Esophagus (tissue), 2 donors: ENCODE results near the gene WWOX. TPM values are rescaled to one million over a fixed set of nuclear protein-coding genes. Genes with fewer than 3 reads are reported as not detected.

Source experiments
- H3K27ac ChIP-seq, 2 donors: one replicate each; pipeline ENCODE4 v1.5.1; 2013; ENCODE audit warnings: low read depth in 2 of 2, mild to moderate bottlenecking in 2 of 2, inconsistent platforms in 1 of 2, low read length in 1 of 2, moderate library complexity in 1 of 2
- H3K27me3 ChIP-seq, 2 donors: one replicate each; pipeline ENCODE4 v1.6.1; 2013; ENCODE audit warnings: low read length in 2 of 2, control low read depth in 1 of 2, mild to moderate bottlenecking in 1 of 2; ENCODE audit not compliant: insufficient read depth in 2 of 2, control insufficient read depth in 1 of 2
- H3K36me3 ChIP-seq, 2 donors: one replicate each; pipeline ENCODE4 v1.6.1; 2013; ENCODE audit warnings: low read length in 1 of 2; ENCODE audit not compliant: control insufficient read depth in 2 of 2, insufficient read depth in 2 of 2
- H3K4me1 ChIP-seq, 2 donors: one replicate each; pipeline ENCODE4 v1.6.1; 2013; ENCODE audit warnings: low read length in 1 of 2; ENCODE audit not compliant: control insufficient read depth in 2 of 2, insufficient read depth in 2 of 2
- H3K4me3 ChIP-seq, 2 donors: one replicate each; pipeline ENCODE4 v1.5.1; 2013; ENCODE audit warnings: low read length in 2 of 2, mild to moderate bottlenecking in 2 of 2, low read depth in 1 of 2, moderate library complexity in 1 of 2
- H3K9me3 ChIP-seq, 2 donors: one replicate each; pipeline ENCODE4 v1.6.1; 2013; ENCODE audit warnings: mild to moderate bottlenecking in 2 of 2, low read depth in 1 of 2, low read length in 1 of 2, moderate library complexity in 1 of 2; ENCODE audit not compliant: control insufficient read depth in 2 of 2, insufficient read depth in 1 of 2
- WGBS, 2 donors: extraction: QIAGEN DNeasy Blood & Tissue Kit; methylation state at CpG; one replicate each; pipeline ENCODE4 v1.1.7; 2013; 5-methylcytosine and 5-hydroxymethylcytosine counted together
- polyA plus RNA-seq, 2 donors: library from polyadenylated mRNA; stranded (reverse); fragments of 200-250 nt; gene quantifications; one replicate each; pipeline ENCODE4 v1.2.3, GENCODE V29; 2013
- donor health status: healthy with polysubstance abuse.
- donor health status: Bipolar disorder and iron deficiency.

WWOX gene
- polyA plus RNA-seq, 2 donors: 6.4 to 9.1 TPM

GRCh38 chr16:79093554-79093967, 994.1 kb downstream of the WWOX start:
- no peaks in the 10 kb centered on the region for H3K27me3 ChIP-seq
- H3K27ac ChIP-seq: no peak overlapping the region
- H3K9me3 ChIP-seq: no peaks in the 10 kb centered on the region
- no peaks in the 10 kb centered on the region for H3K36me3 ChIP-seq
- H3K4me3 ChIP-seq: no peak overlapping the region
- H3K4me1 ChIP-seq: peaks cover 0 to 3% of the 10 kb centered on the region in 2 donors
- WGBS, 2 donors: 71 to 77% methylated on average over 10 of the region's 10 CpGs

DNA sequence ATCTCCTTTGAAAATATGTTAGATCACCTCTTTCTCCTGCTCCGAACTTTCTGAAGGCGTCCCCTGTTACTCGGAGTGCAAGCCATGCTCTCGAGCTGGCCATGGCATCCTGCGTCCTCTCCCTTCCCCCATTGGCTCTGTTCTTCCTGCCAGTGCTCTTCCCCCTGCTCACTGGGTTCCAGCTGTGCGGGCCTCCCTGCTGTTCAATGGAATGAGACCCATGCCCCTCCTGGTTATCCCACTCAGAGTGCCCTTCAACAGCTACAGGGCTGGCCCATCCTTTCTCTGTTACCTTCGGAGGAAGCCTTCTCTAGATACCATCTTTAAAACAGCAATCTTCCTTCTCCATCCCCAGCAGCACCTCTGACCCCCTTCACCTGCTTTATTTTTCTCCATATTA, 996.8 kb downstream of the WWOX start:
- Histone ChIP-seq H3K9me3 (no peaks in the 10 kb centered on the region), H3K4me3 (no peak overlapping the region), H3K36me3 (no peaks in the 10 kb centered on the region), H3K4me1 (no peaks in the 10 kb centered on the region), H3K27me3 (no peaks in the 10 kb centered on the region), H3K27ac (no peak overlapping the region)
- WGBS, 2 donors: 88 to 94% methylated on average over 7 of the region's 7 CpGs

DNA sequence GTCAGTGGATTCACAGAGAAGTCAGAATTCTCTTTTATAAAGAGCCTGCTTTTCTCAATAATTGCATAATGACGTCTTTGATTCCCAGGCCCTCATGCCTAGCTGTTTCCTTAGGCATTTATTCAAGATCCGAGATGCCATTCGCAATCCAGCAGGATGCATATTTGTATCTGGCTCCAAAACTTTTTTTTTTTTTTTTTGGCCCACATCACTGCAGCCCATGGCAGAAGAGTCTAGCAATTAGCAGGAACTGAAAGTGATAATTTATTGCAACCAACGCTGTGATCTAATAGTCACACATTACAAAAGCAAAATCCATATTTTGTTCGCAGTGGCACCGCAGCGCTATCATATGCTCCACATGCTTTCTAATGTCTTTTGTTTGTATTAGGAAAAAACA, 997.7 kb downstream of the WWOX start:
- WGBS, 2 donors: 69 to 79% methylated on average over 7 of the region's 7 CpGs
- H3K27ac ChIP-seq: no peak overlapping the region
- H3K4me3 ChIP-seq: no peak overlapping the region
- no peaks in the 10 kb centered on the region for H3K27me3 ChIP-seq
- no peaks in the 10 kb centered on the region for H3K4me1 ChIP-seq
- H3K9me3 ChIP-seq: no peaks in the 10 kb centered on the region
- H3K36me3 ChIP-seq: no peaks in the 10 kb centered on the region

DNA sequence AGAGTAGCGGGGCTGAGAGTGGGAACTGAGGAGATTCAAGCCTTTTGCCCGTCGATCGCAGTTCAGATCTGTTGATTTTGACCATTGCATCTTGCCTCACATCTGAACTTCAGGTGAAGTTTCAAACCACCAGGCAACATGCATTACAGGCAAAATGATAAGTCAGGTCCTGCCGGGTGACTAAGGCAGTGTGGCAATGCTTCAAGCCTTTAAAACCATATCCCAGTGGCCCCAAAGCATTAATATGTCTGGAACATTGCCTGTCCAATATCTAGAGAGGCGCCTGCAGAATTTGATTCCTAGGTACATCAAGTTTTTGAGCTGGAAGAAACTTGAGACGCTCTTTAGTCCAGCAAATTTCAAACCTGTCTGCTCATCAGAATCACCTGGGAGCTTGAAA, 998.3 kb downstream of the WWOX start:
- Histone ChIP-seq H3K9me3 (no peaks in the 10 kb centered on the region), H3K4me1 (no peaks in the 10 kb centered on the region), H3K27ac (no peak overlapping the region), H3K4me3 (no peak overlapping the region), H3K36me3 (no peaks in the 10 kb centered on the region), H3K27me3 (no peaks in the 10 kb centered on the region)
- 78 to 90% methylated on average over 7 of the region's 7 CpGs for WGBS, 2 donors

- H3K27ac ChIP-seq: no peak overlapping the region
- no peaks in the 10 kb centered on the region for H3K27me3 ChIP-seq
- H3K36me3 ChIP-seq: no peaks in the 10 kb centered on the region
- H3K4me1 ChIP-seq: no peaks in the 10 kb centered on the region
- no peak overlapping the region for H3K4me3 ChIP-seq
- H3K9me3 ChIP-seq: no peaks in the 10 kb centered on the region
- 81 to 83% methylated on average over 3 of the region's 3 CpGs for WGBS, 2 donors
Observed at GRCh38 chr16:79098907-79099306, 999.5 kb downstream of the WWOX start.

DNA sequence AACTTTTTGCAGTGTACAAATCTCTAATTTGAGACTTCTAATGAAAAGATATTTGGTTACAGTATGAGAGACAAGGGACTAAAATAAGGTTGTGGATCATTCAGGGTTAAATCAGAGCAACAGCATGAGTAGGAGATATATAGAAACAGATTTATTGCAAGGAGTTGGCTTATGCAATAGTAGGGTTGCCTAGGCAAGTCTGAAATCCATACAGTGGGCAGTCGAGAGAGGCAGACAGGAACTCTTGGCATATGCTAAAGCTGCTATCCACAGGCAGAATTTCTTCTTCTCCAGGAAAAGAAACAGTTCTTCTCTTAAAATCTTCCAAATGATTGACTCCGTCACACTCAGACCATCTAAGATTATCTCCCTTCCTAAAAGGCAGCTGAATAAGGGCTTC, 1000.3 kb downstream of the WWOX start:
- no peaks in the 10 kb centered on the region for H3K36me3 ChIP-seq
- H3K4me3 ChIP-seq: no peak overlapping the region
- WGBS, 2 donors: 62 to 77% methylated on average over 2 of the region's 2 CpGs
- no peaks in the 10 kb centered on the region for H3K9me3 ChIP-seq
- no peak overlapping the region for H3K27ac ChIP-seq
- H3K4me1 ChIP-seq: no peaks in the 10 kb centered on the region
- no peaks in the 10 kb centered on the region for H3K27me3 ChIP-seq

DNA sequence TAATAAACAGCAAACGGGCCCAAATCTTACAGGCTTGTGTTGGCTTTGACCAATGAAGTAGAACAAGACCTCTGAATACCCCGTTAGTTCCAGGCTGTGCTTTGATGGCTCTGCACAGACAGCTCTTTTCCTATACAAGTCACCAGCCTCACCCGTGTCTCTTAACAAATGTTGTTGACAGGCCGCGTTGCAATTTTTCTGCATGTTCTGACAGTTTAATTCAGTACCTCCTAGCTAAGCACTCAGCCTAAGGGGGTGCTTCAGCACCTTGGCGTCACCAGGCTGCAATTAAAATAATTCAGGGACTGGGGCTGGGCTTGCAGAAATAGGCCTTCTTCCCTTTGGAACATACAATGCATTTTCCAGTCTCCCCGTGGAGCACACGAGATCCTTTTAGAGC, 1001.0 kb downstream of the WWOX start:
- 54 to 74% methylated on average over 8 of the region's 8 CpGs for WGBS, 2 donors

DNA sequence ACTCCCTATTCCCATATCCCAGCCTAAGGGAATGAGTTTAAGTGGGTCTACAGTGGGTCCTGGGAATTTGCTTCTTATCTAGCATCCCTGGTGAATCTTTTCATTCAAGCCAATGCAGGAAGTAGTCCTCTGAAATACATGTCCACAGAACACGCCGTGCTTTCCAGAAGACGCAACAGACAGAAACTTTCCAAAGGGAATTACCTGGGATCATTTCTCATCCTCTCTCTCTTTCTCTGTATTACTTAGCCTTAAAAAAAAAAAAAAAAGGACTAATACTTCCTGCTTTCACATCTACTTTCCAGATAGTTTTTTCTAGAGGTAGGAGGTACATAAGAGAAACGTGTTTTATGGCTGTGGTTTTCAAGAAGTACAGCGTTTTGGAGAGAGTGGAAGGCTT, 1002.0 kb downstream of the WWOX start:
- Histone ChIP-seq H3K4me3 (no peak overlapping the region), H3K4me1 (no peaks in the 10 kb centered on the region), H3K27ac (no peak overlapping the region), H3K9me3 (no peaks in the 10 kb centered on the region), H3K27me3 (no peaks in the 10 kb centered on the region), H3K36me3 (no peaks in the 10 kb centered on the region)
- WGBS, 2 donors: 57 to 58% methylated on average over 5 of the region's 5 CpGs

More for the DNA sequence above, 1001.0 kb downstream of the WWOX start:
- no peaks in the 10 kb centered on the region for H3K27me3 ChIP-seq
- no peaks in the 10 kb centered on the region for H3K36me3 ChIP-seq
- H3K9me3 ChIP-seq: no peaks in the 10 kb centered on the region
- no peak overlapping the region for H3K4me3 ChIP-seq
- no peaks in the 10 kb centered on the region for H3K4me1 ChIP-seq
- no peak overlapping the region for H3K27ac ChIP-seq

- WGBS, 2 donors: 79 to 85% methylated on average over 10 of the region's 10 CpGs
- H3K27ac ChIP-seq: no peak overlapping the region
- H3K36me3 ChIP-seq: no peaks in the 10 kb centered on the region
- no peaks in the 10 kb centered on the region for H3K4me1 ChIP-seq
- H3K9me3 ChIP-seq: no peaks in the 10 kb centered on the region
- no peaks in the 10 kb centered on the region for H3K27me3 ChIP-seq
- no peak overlapping the region for H3K4me3 ChIP-seq
Observed at GRCh38 chr16:79104567-79104966, 1005.1 kb downstream of the WWOX start.

DNA sequence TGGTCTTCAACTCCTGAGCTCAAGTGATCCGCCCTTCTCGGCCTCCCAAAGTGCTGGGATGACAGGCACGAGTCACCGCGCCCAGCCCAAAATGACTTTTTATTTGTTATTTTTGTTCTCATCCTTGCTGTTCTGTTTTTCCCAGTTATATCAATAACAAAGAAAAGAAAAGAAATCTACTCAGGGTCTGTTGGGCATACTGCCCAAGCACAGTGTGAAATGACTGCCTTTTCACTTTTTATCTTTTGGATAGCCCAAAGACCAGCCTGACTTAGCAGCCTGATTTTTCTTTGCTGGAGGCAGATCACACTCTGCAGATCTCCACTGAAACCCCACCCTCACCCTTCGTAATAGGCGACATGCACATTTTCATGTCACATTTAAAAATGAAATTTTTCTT, 1007.8 kb downstream of the WWOX start:
- Histone ChIP-seq H3K27me3 (no peaks in the 10 kb centered on the region), H3K9me3 (no peaks in the 10 kb centered on the region), H3K36me3 (no peaks in the 10 kb centered on the region), H3K27ac (no peak overlapping the region), H3K4me1 (no peaks in the 10 kb centered on the region), H3K4me3 (no peak overlapping the region)
- 94% methylated on average over 7 of the region's 7 CpGs for WGBS, 2 donors
